OCI-LY7 (cell line): ENCODE data around the gene HOGA1.

ENCODE experiments used
- EZH2phosphoT487 ChIP-seq: fragments of 200-600 bp; sonication (generic); IDR thresholded peaks from 2 replicates; pipeline ENCODE4 v1.6.1; 2018; ENCODE audit warnings: low read depth, borderline replicate concordance, mild to moderate bottlenecking, mixed run types, antibody characterized with exemption, low read length, moderate library complexity, mixed read lengths
- TF ChIP-seq, protein P1 (sequence below): fragments of 200-600 bp; sonication (generic); conservative IDR thresholded peaks from 2 replicates; pipeline ENCODE4 v1.5.1; 2014; ENCODE audit warnings: mild to moderate bottlenecking, antibody characterized with exemption, low read length, moderate library complexity, mixed read lengths

DNA sequence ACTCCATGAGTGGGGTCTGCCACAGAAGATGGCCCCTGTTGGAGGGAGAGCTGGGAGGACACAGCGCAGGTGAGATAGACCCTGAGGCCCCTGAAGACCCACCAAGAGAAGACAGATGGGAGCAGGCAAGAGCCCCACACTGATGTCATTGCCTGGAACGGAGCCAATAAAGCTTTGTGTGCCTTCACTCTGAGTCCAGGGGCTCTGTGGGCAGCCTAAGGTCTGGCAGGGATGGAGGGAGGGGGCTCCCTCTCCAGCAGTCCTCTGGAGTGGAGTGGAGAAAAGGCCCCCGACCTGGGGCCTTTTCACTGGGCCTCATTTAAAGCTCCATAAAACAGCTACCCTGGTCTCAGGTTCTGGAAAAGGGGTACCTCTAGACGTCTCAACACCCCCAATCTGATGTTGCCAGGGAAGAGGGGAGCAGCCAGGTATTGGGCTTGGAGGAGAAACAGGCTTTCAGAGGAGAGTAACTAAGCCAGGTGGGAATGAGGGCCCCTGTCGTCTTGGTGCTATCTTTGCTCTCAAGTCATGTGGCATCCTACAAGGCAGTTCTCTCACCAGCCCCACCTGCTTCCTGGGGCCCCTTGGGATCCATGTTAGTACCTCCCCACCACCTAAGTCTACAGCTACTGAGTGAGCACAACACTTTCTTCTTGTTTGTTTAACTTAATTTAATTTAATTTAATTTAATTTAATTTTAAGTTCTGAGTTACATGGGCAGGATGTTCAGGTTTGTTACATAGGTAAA is 6.7 kb downstream of the HOGA1 start:
- TF ChIP-seq, protein P1, sequence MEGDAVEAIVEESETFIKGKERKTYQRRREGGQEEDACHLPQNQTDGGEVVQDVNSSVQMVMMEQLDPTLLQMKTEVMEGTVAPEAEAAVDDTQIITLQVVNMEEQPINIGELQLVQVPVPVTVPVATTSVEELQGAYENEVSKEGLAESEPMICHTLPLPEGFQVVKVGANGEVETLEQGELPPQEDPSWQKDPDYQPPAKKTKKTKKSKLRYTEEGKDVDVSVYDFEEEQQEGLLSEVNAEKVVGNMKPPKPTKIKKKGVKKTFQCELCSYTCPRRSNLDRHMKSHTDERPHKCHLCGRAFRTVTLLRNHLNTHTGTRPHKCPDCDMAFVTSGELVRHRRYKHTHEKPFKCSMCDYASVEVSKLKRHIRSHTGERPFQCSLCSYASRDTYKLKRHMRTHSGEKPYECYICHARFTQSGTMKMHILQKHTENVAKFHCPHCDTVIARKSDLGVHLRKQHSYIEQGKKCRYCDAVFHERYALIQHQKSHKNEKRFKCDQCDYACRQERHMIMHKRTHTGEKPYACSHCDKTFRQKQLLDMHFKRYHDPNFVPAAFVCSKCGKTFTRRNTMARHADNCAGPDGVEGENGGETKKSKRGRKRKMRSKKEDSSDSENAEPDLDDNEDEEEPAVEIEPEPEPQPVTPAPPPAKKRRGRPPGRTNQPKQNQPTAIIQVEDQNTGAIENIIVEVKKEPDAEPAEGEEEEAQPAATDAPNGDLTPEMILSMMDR: no peak
- TF ChIP-seq EZH2phosphoT487: no peak
